GM19035 (cell line): ENCODE results near the gene KRTAP4-2.
"Not testable (repeated sequence)": the region's sequence is repeated elsewhere in the genome, so short reads cannot be mapped to it uniquely, and the experiment has no call there.

Experiments used
- ATAC-seq: cut with Tn5 transposase; IDR thresholded peaks from one replicate; pipeline ENCODE4 v1.9.1; 2021; ENCODE audit not compliant: unreplicated experiment

KRTAP4-2 gene

DNA sequence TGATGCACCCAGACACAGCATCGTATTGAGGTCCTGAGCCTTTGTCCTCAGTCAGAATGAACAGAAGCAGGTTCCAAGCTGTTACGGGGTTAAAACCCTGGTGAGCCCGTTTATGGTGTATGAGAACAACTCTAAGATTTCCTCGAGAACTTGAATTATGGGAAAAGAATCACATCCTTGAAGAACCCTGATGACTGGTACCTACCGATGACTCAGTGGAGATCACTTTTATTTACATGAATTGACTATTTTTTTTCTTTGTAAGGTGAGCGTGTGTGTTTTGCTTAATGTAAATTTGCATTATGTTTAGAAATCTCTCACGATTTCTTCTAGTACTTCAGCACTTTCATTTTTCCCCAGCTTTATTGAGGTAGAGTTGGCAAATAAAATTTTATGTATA is 14.2 kb downstream of the KRTAP4-2 start:
- no peak for ATAC-seq

DNA sequence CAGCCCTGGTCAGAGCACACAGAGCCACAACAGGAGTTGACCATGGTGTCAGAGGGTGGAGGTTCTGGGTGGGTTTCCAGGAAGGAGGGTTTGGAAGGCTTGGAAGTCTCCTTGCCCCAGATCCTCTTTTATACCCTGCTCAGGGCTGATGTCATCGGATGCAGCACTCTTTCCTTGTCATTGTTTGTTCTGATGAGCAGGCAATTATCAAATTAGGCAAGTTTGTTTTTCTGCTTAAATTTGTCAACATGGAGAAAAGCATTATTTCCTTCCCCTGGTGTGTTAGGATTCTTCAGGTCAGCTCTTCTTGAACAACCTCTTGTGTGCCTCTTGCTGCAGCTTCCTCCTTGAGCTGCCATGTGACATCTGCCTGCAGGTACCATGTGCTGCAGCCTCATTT is 17.4 kb downstream of the KRTAP4-2 start, which contains the start of gene KRTAP4-4:
TSS of gene KRTAP4-4 (minus strand) at position 101 of the 400 bp plus-strand sequence. CDS start at position 44, 57 bp downstream.
- no peak for ATAC-seq

DNA sequence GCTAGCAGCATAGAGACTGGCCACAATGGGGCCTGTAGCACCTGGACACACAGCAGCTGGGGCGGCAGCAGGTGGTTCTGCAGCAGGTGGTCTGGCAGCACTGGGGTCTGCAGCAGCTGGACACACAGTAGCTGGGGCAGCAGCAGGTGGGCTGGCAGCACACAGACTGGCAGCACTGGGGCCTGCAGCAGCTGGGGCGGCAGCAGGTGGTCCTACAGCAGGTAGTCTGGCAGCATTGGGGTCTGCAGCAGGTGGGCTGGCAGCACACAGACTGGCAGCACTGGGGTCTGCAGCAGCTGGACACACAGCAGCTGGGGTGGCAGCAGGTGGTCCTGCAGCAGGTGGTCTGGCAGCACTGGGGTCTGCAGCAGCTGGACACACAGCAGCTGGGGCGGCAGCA is 17.8 kb downstream of the KRTAP4-2 start:
- not testable (repeated sequence) for ATAC-seq

DNA sequence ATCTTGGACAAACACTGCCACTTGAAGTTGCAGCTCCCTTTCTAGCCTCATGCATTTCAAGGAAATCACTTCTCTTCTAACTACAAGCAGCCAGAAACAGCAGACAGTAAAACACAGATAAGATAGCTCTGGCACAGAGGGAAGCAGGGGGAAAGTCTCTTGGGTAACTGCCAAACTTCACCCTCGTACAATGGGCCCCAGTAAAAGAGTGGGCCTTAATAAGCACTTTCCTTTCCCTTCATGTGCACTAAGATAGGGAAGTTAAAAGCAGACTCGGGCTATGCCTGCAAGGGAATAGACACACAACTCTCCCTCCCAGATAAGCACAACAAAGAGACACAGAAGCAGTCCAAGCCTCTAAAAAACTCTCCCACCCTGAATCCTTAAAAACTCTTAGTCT is 24.2 kb downstream of the KRTAP4-2 start:
- no peak for ATAC-seq

DNA sequence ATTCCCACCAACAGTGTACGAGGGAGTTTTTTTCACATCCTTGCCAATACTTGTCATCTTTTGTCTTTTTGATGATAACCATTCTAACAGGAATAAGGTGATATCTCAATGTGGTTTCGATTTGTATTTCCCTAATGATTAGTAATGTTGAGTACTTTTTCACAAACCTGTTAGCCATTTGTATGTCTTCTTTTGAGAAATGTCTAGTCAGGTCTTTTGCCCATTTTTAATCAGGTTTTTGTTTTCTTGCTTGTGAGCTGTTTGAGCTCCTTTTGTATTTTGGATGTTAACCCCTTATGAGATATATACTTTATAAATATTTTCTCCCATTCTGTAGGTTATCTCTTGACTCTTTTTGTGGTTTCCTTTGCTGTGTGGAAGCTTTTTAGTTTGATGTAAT is 26.5 kb downstream of the KRTAP4-2 start:
- no peak for ATAC-seq

DNA sequence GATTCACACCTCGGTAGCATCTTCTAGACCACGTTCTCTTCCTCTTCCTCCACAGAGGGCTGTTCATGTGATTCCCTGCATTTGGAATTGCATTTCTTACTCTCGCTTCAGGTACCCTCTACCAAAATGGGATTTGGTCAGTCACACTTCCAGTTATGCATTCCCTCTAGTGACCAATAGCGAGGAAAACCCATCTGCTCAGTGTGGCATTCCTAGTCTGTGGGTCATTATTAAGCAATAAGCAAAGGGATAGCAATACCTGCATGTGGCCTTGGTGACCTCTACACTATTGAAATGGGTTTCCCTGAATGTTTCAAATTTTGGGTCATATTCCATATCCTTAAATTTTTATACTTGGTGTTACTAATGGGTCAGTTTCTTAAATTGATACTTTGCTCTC is 28.0 kb downstream of the KRTAP4-2 start:
- no peak for ATAC-seq

DNA sequence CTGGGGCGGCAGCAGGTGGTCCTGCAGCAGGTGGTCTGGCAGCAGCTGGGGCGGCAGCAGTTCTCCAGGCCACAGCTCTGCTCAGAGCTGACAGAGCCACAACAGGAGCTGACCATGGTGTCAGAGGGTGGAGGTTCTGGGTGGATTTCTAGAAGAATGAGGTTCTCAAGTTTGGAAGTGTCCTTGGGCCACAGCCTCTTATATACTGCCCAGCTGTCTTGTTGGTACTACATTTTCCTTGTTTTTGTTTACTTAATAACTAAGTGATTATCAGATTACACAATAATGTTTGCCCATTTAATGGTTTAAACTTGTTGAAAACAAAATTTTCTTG is 28.4 kb downstream of the KRTAP4-2 start, which contains the start of gene KRTAP4-5:
TSS of gene KRTAP4-5 (minus strand) at position 174 of the 334 bp plus-strand sequence. CDS start at position 116, 58 bp downstream.
- no peak for ATAC-seq

DNA sequence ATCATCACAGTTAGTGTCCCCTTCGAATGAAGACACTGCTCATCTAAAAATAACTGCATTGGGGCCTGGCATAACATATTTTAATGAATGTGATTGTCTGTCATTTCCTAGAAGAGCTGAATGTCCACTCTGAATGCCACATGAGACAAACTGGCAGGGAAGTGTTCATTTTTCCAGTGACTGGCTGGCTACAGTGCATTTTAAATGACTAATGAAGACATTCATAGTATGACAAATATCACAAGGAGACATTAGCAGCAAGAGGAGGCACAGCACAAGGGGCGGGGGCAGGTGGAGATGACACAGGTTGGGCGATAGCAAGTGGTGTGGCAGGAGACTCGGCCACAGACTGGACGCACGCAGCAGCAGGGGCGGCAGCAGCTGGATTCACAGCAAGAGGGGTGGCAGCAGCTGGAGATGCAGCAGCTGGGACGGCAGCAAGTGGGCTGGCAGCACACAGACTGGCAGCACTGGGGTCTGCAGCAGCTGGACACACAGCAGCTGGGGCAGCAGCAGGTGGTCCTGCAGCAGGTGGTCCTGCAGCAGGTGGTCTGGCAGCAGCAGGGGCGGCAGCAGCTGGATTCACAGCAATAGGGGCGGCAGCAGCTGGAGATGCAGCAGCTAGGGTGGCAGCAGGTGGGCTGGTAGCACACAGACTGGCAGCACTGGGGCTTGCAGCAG is 28.9 kb downstream of the KRTAP4-2 start:
- ATAC-seq = not testable (repeated sequence)

DNA sequence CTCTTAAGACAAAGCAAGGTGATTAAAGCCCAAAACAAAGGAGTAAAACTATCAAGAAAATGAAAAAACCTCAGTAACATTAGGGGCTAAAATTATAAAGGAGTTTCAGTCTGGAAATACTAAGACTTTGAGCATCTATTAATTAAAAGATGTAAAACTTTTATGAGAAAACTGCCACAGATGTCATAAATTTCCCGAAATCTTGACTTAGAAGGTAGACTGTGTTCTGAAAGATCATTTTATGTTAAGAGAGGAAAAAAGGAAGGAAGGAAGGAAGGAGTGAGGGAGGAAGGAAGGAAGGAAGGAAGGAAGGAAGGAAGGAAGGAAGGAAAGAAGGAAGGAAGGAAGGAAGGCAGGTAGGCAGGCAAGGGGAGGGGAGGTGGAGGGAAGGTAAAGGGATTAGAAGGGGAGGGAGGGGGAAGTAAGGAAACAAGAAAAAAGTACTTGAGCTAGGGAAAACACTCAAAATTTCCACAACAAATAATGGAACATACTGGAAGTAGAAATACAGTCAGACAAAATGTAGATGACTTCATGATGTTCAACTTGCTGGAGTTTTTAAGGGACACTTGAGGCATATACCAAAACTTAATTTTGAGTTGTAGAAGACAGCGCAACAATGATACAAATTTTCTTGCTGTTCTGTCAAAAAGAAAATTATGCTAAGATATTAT is 30.4 kb downstream of the KRTAP4-2 start:
- no peak for ATAC-seq

DNA sequence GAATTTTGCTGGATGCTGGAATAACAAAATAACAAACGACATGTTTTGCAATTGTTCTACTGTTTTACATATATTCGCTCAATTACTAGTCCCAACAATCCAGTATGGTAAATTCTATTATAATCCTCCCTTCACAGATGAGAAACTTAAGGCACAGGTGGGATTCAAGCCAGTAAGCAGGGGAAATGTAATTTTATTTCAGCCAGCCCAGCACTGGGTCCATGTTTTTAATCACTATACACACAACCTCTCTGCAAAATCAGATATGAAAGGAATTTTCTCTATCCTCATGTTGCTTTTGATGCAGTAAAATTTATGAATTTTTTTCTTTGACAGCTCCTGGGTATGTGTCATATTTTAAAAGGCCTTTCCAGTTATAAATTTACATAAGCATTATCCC is 32.8 kb downstream of the KRTAP4-2 start:
- no peak for ATAC-seq

DNA sequence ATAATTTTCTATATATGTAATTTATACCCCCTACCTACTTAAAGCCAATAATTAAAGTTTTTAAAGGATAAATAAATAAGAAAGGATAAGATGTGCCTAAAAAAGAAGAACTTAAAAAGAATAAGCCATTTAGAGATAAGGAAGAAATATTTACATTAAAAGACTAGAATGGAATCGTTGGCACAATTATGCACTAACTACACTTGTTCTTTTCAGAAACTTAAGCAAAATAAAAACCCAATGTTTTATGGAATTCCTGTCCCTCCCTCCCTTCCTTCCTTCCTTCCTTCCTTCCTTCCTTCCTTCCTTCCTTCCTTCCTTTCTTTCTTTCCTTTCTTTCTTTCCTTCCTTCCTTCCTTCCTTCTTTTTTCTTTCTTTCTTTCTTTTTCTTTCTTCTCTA is 33.2 kb downstream of the KRTAP4-2 start:
- no peak for ATAC-seq

DNA sequence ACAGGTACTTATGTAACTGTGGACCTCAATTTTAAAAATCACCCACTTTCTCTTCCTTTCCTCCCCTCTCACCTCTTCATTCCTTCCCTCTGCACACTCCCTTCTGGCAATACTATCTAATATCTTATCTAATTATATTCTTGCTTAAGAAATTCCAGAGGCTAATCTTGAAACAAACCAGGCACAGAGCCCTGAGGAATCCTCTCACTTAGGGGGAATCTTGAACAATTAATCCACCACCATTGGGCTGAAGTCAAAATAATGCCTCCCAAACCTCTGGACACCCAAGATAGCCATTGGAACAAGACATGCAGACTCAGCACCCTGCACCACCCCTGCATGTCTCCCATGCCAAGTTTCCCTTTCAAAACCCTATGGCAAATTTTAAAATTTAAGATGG is 36.7 kb downstream of the KRTAP4-2 start:
- ATAC-seq = no peak

DNA sequence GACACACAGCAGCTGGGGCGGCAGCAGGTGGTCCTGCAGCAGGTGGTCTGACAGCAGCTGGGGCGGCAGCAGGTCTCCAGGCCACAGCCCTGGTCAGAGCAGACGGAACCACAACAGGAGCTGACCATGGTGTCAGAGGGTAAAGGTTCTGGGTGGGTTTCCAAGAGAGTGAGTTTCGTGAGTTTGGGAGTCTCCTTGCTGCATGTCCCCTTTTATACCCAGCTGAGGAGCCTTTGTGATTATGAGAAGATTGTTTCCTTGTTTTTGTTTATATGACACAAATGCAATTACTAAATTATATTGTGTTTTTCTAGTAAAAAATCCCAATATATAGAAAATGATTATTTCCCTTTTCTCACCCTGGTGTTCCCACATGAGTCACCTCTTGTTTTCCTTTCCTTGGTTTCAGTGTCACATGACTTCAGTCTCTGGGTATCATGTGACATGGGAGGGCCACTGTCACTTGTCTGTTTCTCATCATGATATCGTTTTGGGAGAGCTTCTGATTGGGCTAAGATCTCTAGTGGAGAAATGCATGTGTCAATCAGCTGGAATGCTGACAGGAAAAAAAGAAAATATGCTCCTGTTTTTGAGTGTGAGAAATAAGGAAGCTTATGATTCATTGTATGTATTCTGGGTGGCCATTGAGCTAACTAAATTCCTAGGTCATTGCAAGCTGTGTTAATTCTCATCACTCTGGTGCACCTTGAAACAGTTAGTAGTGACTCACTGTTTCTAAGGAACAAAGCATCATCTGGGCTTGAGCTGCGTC is 37.5 kb downstream of the KRTAP4-2 start, which contains the start of gene KRTAP4-6:
TSS of gene KRTAP4-6 (minus strand) at position 185 of the 772 bp plus-strand sequence. CDS start at position 128, 57 bp downstream.
- no peak for ATAC-seq

DNA sequence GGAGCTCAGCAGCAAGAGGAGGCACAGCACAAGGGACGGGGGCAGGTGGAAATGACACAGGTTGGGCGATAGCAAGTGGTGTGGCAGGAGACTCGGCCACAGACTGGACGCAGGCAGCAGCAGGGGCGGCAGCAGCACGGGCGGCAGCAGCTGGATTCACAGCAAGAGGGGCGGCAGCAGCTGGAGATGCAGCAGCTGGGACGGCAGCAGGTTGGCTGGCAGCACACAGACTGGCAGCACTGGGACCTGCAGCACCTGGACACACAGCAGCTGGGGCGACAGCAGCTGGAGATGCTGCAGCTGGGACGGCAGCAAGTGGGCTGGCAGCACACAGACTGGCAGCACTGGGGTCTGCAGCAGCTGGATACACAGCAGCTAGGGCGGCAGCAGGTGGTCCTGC is 38.2 kb downstream of the KRTAP4-2 start:
- ATAC-seq = not testable (repeated sequence)

DNA sequence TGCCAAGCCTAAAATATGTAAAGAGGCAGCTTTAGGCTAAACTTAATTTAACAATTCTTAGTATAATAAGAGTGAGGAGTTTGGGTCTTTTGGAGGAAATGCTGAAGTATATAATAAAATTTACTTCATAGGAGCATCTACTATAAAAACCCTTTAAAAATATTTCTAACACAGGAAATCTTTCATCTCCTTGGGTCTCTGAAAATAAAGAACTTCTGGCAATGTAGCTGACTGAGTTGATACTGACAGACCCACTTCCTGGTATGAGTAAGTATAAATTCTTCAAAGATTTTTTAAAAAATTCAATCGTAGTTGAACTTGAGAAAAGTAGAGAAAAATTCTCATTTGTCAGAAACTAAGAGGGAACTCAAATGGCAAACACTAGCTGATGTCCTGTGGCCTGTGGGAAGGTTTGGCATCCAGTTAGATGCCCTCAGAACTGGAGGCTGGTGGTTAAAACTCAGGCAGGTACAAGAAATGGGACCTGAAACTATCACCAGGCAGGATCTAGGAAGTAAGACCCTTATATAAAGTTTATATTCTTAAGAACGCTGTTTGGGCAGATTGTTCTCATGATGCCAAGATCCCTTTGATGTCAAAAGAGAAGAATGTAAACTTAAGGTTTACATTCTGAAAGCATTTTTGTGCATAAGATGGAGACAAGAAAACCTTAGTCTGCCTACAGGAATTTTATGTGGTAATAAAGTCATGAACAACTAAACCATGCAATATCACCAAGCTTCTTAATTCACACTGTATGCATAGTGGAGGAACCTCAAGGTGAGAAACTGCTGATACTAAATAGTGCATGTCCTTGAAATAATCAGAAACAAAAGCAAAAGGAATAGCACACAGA is 43.9 kb downstream of the KRTAP4-2 start:
- no peak for ATAC-seq

DNA sequence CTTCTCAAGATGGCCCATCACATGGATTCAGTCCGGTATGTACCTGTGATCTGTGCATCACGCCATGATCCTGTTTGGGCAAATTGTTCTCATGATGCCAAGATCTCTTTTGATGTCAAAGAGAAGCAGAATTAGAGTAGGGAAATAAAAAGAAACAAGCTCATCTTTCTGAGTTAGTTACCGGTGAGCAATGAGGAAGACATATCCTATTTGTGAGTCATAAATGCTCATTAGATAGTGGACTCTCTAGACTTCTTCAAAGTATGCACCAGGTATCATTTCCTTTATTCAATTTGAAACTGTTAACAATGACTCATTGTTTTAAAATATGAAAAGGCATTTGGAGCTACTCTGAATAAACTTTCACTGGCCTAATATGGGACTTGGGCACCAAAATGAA is 46.0 kb downstream of the KRTAP4-2 start:
- ATAC-seq = no peak
